T47D (cell line): ENCODE data around the gene RFNG.

Experiments used
- DNase-seq, 2 experiments: peaks; one replicate each; pipeline versions ENCODE4 v3.0.0 to v3.0.0-alpha.2; 2011 to 2012; ENCODE audit warnings: low read depth in 1 of 2, low spot score in 1 of 2
- JUND ChIP-seq: IDR thresholded peaks from 2 replicates; pipeline ENCODE4 v1.6.1; 2012; ENCODE audit warnings: low read depth
- in situ Hi-C: cut with HindIII; loops from 2 replicates; pipeline ENCODE4 v1.10.0; 2016; ENCODE audit warnings: low sequenced_read_pairs, low pct_unique_long_range_greater_than_20kb

The RFNG gene

DNA sequence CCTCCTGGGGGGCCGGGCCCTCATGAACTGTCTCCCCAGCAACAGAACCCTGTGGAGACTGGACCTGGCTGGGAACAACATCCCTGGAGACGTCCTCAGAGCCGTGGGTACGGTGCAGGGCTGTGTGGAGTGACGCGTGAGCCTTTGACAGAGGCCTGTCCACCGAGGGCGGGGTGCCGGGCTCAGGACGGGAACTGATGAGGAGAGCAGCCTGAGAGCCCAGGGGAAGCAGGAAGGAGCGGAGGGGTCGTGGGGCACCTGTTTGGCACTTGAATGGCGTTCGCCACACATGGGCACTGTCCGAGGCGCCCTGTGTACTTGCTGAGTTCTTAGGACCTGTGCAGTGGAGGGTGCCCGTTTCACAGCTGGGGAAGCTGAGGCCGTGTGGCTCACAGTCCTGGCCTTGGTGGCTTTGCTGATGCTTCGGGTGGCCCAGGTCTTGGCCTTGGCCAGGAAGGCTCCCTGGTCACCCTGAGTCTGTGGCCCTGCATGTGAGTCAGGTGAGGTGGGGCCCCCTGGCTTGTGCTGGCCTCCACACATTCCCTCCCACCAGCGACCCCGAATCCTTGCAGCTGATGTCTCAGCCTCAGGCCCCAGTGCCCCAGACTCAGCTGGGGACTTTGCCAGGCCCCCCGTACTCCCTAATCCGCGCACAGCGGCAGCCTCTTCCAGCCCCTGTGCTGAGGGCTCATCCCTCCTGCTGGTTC is 26.1 kb downstream of the RFNG start:
- in situ Hi-C loops = no loop called here
- no peak for DNase-seq
- TF ChIP-seq JUND = no peak

- in situ Hi-C loops = no loop called here
- TF ChIP-seq JUND = no peak
- no peak for DNase-seq
Measured at GRCh38 chr17:82024859-82025258, 26.8 kb downstream of the RFNG start.

GRCh38 chr17:82023447-82024241 is 28.0 kb downstream of the RFNG start:
- in situ Hi-C loops = no loop called here
- no peak for TF ChIP-seq JUND
- DNase-seq = no peak

DNA sequence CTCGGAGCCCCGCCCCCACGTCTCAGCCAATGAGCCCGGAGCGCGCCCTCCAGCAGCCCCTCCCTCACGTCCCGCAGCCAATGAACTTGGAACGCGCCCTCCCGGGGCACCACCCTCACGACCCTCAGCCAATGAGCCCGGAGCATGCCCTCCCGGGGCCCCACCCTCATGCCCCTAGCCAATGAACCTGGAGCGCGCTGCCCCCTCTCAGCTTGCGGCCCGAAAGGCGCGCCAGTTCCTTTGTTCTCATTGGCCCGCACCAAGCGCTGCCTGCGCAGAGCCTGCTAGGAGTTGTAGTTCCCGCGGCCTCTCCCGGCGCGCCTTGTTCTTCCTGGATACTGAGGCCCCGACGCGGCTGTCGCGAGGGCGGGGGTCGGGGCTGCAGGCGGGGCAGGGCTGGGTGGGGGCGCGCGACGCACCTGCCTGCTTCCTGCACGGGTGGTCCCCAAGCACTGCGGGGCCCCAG is 28.6 kb downstream of the RFNG start, which contains the start of gene LRRC45:
Gene LRRC45 (plus strand): TSS at position 325 of the 466 bp plus-strand sequence. CDS start 339 bp downstream, outside the sequence.
- TF ChIP-seq JUND = no peak
- in situ Hi-C loops = no loop called here
- DNase-seq = peak; percentile 99 to 100

DNA sequence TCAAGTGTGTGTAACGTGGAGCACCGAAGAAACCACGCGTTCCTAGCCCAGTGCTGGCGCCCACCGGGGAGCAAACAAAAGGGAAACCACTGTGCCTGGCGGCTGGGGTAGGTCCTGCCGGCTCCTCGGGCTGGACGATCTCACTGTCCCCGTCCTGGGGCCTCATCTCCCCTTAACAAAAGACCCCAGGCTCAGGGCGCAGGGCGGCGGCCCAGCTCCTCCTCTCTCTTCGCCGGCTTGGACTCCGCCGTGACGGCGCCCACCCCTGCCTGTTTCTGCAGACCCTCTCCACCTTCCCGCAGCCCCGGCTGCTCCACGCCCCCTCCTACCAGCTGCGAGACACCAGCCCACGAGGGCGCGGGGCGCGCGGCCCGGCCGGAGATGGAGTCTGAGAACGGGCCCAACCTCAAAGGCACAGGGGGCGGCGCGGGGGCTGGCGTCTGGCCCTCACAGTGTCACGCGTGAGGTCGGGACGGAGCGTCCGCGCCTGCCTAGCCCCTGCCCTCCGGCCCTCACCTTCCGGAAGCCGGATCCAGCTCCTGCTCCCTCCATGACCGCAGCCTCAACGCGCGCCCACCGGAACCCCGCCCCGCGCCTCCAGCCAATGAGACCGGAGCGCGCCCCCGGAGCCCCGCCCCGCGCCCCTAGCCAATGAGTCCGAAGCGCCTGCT is 29.2 kb downstream of the RFNG start, which contains the start of gene CENPX:
Gene CENPX (minus strand): TSS at position 569 of the 671 bp plus-strand sequence. CDS start 17 bp downstream, at position 552.
- in situ Hi-C loops = no loop called here
- no peak for TF ChIP-seq JUND
- no peak for DNase-seq

DNA sequence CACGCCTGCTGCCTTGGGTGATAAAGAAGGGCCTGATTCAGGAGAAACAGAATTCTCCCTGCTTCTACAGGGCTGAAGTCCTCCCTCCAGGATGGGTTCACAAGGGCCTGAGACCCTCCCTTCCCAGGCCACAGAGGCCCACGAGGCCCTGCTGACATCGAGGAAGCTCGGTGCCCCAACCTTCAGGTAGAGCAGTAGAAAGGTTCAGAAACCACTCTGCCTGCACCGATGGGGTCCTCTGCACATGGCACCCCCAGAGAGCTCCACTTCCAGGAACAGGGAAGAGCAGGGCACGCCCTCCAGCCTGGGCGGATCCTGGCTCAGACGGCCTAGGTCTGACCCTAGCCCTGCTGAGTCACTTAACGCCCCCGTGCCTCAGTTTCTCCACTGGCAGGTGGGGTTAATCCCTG is 29.7 kb downstream of the RFNG start:
- DNase-seq = no peak
- in situ Hi-C loops = no loop called here
- TF ChIP-seq JUND = no peak

- in situ Hi-C loops = no loop called here
- TF ChIP-seq JUND = no peak
- peak; percentile 88 for DNase-seq
Measured at GRCh38 chr17:82021107-82021899, 30.3 kb downstream of the RFNG start.

- no peak for TF ChIP-seq JUND
Measured at GRCh38 chr17:82020572-82021106, 31.0 kb downstream of the RFNG start.

GRCh38 chr17:82019690-82020571 is 31.7 kb downstream of the RFNG start:
- peak; percentile 60 to 74 for DNase-seq
- no peak for TF ChIP-seq JUND
- in situ Hi-C loops = no loop called here

More at GRCh38 chr17:82020572-82021106, 31.0 kb downstream of the RFNG start:
- in situ Hi-C loops = no loop called here
- DNase-seq = no peak

- no peak for TF ChIP-seq JUND
- no peak for DNase-seq
- in situ Hi-C loops = no loop called here
Measured at GRCh38 chr17:82018989-82019689, 32.5 kb downstream of the RFNG start.
